ENCODE data around the gene ARX.

Gene ARX

DNA sequence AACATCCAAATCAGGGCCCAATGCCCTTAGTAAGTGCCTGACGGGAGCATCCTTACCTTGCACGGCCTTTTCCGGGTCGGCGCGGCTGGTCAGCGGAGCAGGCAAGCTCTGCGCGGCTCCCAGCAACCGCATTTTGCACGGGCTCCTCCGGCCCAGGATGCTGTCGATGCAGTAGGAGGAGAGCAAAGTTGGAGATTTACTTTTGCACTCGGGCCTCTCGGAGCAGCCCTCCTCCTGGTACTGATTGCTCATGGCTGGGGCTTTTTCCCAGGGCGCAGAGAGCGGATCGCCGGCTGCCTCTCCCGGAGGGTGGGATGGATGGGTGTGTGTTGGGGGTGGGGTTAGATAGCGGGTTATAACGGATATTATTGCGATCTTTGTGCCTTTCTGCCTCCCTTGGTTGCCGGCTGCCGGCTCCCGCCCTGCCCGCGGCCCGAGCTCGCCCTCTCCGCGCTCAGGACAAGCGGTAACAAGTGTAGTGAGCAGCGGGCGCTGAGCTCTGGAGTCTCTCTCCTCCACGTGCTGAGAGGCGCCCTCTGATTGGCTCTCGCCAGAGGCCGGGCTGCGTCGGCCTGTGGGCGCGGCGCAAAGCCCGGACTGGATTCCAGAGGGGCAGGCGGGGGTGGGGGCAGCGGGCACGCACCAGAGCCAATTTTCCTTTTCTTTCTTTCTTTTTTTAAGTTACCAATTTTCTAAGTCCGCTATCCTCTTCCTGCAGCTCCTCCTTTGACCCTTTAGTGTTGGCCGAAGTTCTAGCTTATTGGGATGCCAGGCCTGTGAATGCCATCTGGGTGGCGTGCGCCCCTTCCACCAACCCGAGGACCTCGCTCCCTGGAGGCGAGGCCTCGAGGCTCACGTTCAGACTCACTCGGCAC is at the start of gene ARX:
ARX (minus strand) TSS at position 480 of the 875 bp plus-strand sequence; CDS start at position 252, 228 bp downstream.
- peak in 9 of 14 donors; percentile 0 to 34 (median 7) for DNase-seq

DNA sequence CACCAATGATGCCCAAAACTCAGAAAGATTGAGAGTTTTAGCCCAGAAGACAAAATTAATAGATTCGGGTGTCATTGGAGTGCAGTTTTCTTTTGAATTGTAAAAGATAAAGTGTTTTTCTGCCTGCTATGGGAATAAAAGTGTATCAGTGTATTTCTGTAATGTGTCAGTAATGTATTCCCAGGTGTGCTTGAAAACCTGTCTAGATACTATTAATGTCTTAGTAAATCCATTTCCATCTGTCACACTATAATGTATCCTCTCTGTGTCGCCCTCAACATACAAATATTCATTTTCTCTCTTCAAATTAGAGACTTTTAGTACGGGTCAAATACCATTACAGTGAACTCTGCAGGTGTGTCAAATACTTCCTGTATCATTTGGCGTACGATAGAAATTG is 43.5 kb upstream of the ARX start:
- DNase-seq = no peak

DNA sequence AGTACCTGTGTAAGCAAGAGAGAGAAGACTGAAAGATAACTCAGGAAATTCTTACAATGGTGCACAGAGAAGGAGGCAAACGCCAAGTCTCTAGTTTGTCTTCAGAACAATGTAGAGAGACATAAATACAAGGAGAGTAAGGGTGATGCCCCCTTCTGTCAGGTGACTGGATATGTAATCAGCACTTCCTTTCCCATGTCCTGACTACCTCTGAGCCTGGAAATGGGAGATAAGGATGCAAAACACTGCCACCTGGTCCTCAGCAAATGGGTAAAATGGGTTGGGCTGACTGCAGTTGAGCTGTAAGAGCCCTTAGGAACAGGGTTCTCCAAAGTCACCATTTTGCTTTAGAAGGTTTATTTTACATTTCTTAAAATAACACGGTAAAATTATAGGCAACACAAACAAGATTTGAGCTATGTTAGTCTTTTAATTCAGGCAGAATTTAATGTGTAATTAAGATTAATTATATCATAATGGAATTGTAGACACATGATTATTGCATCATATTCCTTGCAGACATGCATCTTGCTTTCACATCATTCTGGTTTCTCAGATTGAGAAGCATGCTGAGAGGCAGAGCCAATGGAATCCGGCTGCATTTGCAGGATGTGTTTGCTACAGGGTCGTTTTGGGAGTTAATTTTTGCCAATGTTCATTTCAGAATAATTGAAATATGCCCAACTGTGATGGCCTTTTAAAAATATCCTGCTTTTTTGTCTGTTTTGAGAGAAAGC is 37.2 kb upstream of the ARX start:
- DNase-seq = no peak

DNA sequence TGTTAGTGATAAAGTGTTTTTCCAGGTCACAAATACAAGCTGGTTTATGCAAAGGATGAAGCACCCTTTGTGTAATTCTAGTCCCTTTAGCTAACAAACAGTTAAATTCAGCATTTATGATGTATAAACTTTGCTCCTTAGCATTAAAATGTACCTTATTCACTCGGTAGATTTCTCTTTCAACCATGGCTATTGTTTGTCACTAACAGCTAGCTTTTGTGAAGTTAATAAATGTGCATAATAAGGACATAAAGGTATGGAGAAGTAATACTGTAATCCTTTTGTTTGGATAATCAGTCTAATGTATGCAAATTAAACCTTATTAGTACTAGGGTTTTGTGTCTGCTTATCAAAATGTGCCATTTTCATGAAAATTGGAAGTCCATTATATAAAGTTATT is 34.2 kb upstream of the ARX start:
- DNase-seq = no peak

DNA sequence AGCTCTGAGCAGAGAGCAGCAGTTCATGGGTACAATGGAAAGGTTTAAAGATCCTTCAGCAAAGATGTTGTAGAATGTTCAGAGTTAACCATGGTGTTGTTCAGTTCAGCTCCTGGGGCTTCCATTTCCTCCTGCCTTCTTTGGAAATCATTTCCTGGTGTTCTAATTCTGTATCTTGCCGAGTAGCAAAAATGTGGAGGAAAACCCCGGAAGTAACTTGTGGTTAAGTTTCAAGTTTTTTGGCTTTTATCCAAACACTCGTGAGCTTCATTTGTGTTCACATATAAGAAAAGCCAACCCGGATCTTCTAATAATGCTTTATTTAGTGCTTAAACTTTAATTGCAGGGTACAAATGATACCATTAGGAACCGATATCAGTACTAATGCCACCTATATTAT is 33.6 kb upstream of the ARX start:
- no peak for DNase-seq

DNA sequence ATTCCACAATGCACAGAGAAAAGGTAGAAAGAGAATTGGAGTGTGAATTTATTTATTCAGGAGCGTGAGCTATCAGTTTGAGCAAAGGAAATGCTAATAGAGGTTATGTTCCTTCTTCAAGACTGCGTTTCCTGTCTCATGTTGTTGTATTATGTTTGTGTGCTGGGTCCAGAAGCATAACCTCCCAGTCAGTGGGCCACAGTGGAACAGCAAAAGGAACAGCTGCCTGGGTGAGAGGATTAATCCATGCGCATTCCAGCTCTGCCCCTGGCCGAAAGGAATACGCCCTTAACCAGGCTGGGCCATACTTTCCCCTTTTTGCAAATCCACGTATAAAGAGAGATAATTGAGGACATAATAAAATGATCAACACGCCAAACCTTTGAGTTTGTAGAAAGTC is 32.4 kb upstream of the ARX start:
- no peak for DNase-seq

DNA sequence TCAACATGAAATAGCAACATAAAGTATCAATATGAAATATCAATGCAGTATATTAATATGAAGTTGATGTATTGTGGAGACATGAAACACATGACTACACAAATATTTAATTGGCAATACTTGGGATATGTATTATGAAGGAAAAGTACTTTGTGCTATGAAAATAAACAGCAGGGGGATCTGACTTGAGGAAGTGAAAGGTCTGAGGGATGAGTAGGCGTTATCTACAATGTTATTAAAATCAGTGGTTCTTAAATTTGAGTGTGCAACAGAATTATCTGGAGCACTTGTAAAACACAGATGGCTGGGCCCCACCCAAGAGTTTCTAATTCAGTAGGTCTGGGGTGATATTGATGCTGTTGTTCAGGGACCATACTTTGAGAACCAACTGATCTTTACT is 27.4 kb upstream of the ARX start:
- no peak for DNase-seq

DNA sequence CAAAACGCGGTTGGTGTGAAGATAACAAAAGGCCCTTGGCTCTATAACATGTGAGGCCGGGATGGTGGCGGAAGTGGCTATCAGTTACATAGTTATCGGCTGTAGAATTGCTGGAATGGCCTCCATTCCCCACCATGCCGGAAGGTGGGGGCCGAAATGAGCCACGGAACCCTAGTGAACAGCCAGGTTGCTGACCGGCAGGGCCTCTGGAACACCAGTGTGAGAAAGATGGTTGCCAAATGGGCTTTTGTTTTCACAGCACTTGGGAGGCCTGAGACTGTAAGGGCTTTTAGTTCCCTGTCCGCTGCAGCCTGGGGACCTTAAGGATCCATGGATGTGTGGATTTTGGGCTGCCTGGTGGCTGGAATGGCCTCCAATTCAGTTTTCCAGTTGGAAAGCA is 23.3 kb upstream of the ARX start:
- no peak for DNase-seq

DNA sequence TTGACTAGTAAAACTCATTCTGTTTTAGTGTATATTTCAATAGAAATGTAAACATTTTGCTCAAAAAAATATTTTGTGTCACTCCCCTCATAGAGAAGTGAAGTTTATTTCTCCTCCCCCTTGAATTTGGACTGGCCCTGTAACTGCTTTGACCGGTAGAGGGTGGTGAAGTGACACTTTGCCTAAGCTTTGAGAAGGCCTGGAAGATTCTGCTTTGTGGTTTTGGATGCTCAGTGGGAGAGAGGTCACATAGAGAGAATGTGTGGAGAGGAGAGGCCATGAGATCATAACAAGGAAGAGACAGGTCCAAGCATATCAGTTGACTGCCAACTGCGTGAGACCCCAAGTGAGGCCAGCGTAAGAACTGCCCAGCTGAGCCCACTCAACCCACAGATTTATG is 19.1 kb upstream of the ARX start:
- no peak for DNase-seq

DNA sequence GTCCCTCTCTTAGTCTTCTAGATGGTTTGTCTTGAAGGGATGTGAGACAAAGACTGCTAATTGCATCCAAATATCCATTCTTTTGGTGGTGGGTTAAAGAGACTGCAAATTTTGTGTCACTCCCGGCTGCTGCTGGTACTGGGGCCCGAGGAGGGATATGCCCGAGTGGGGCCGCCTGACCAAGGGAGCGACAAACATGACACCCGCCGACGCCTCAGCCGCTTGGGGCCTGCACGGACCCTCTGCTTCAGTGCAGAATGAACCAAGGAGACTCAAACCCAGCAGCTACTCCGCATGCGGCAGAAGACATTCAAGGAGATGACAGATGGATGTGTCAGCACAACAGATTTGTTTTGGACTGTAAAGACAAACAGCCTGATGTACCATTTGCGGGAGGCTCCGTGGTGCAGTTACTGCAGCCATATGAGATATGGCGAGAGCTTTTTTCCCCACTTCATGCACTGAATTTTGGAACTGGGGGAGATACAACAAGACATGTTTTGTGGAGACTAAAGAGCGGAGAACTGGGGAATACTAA is 13.6 kb upstream of the ARX start:
- no peak for DNase-seq

DNA sequence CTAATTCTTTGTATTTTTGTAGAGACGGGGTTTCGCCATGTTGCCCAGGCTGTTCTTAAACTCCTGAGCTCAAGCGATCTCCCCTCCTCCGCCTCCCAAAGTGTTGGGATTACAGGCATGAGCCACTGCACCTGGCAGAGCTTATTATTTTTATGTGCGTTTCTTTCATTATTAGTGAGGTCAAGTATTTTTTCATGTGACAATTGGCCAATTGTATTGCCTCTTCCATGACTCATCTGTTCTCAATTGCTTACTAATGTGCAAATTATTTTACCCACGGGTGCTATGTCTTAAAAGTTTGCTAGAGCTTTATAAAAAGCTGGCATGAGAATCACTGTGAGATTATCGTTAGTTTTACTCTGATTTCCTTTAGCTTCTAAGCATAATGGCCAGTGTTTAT is 13.0 kb upstream of the ARX start:
- DNase-seq = no peak

DNA sequence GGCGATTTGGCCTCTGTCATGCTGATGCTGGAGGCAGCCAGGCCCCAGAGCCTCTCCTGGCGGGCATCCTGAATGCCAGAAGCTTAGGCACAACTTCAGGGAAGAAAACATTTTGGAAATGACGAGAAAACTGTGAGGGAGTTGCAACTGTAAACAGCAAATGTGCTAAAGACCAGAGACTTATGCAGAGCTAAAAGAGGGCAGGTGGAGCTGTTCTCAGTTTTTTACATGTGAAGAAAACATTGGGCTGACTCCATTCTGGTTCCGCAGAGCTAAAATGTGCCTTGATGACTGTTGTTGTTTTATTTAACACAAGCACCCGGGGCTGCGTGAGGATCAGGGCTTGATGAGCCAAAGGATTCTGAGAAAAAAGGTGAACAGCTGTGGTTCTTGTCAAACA is 10.8 kb upstream of the ARX start:
- DNase-seq = no peak

DNA sequence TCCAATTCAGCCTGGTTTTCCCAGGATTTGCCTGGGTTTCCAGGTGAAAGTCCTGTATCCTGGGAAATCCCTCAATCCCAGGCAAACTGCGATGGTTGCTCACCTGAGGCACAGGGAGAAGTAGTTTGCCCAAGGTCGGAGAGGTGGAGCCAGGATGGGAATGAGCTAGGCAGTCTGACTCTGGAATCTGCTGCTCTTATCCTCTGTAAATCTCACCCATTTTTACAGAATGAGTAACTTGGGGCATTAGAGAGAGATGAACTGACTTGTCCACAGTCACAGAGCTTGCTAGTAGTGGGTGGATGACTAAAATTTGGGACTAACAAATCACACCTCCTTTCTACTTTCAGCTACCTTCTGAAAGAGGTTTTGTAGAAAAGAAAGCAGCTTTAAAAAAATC is 9.8 kb upstream of the ARX start:
- DNase-seq = no peak

DNA sequence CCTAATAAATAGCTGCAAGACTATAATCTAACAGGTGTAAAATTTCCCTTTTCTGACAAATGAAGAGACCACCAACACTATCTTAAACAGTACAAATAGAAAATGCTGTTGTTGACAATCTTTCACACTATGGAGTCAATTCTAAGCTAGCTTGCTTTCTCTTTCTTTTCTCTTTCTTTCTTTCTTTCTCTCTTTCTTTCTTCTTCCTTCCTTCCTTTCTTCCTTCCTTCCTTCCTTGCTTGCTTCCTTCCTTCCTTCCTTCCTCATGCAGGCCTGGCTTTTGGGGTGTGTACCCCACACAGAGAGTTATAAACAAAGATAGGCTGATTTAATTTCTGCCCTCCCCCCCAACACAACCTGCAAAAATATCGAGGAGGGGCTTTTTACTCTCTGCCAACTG is 8.1 kb upstream of the ARX start:
- no peak for DNase-seq

DNA sequence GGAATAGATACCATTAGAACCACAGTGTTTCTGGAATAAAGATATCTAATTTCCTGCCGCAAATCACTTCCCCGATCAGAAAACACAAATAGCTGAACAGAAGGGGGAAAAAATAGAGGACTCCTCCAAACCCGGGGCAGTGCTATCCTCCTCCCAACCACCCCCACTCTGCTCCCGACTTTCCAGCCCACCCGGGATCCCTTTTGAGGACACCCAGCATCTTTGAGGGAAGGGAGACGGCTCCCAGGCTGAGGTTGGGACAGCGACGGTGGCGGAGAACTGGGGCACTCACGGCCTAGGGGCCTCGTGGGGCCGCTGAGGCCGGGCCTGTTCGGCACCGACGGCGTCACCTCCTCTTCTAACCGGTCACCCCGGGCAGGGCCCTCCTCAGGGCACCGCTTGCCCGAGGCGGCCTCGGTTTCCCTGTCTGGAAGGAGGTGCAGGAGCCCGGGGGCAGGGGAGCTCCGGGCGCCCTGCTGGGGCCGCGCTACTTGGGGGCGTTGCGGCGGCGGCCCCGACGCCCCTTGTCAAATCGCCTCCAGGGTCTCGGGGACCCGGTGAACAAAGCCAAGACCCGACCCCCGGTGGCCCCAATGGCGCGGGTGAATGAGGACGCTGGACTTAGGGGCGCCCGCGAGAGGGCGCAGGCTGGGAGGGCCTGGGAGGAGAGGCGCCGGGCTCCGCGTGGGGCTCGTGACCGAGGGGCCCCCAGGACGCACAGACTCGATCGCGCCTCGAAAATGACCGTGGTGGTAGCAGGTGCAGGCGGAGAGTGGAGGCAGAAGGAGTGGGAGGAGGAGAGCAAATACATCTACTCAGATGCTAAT is 6.9 kb upstream of the ARX start:
- DNase-seq = no peak

DNA sequence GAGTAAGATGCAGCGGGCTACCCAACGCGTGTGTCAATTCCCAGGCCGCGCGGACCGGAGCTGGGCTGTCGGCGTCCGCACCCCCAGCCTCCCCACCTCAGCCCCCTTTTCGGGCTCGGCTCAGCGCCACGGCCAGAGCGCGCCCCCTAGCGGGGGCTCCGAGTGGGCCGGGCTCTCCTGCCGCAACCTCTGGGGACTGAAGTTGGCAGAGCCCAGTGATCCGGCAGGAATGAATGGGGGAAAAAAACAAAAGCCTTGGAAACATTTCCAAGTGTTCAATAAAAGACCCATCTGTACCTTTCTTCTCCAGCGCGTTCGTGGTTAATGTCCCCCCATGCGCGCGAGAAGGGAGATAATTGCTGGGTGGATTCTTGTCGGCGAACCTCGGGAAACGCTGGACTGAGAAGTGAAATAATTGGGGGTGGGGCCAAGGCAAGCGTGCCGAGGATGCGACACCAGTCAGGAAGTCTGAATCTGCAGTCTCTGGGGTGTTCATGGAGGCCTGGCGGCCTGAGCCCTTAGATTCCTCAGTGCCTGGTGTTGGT is 5.2 kb upstream of the ARX start:
- DNase-seq = no peak

DNA sequence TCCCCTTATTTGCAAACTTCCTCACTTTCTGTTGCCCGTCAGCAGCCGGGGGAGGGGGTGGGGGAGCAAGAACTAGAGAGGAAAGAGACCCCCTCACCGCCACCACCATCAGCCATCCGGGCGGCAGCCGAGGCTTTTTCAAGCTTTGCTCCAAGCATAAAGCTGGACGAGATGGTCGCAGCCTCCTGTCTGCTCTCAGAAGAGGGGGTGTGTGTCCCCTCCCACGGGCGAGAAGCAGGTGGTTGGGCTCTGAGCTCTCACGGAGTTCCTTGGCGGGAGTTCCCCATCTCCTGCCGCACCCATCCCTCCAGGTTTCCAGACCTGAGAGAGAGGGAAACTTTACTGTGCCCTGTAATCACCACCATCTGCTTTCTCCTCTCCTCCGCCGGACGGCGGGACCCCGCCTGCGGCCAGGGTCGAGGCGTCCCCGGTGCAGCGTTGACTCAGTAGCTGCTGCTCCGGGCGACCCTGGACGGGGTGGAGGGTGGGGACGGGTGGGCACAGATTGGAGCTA is 4.7 kb upstream of the ARX start:
- no peak for DNase-seq

DNA sequence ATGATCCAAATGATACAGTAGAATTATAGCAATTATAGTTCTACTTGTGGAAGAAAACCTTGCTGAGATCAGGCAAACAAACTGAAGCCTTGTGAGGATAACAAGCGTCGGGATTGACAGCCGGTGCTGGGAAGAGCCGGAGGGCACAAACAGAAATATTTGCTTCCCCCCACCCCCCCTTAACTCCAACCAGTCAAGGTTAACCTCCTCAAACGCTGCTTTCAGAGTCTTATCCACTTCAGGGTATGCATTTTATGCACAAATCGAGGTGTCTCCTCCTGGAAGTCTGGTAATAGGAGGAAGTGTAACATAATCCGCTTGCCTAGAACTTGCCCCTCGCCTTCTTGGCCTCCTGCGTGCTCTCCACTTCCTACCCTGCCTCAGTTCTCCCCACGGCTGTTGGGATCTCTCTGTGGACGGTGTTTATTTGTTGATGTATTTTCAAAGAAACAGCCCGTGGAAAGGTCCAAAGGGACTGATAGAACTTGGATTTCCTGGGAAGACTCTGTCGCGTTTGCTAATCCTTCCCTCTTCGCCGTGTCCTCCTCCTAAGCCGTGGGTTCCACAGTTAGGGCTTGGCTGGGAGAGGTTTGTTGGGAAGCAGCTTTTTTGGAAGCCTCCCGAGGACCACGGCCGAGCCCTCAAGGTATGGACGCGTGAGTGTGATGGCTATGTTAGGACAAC is 4.1 kb upstream of the ARX start:
- DNase-seq = no peak

DNA sequence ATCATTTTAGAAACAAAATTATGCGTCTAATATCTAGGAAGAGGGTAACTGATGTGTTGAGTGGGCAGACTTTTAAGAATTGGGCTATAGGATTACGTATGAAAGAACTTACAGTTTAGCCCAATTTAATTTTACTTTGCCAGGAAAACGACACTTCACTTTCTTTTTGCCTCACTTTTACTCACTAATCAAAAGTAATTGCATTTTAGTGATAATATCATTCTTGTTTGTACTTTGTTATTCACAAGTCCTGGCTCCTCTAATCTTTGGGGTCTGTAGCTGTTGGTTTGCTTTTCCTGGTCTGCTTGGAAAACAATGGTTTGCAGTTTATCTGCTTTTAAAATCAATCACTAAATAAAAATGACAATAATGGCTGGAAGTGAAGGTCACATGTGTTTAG is 2.9 kb upstream of the ARX start:
- no peak for DNase-seq

DNA sequence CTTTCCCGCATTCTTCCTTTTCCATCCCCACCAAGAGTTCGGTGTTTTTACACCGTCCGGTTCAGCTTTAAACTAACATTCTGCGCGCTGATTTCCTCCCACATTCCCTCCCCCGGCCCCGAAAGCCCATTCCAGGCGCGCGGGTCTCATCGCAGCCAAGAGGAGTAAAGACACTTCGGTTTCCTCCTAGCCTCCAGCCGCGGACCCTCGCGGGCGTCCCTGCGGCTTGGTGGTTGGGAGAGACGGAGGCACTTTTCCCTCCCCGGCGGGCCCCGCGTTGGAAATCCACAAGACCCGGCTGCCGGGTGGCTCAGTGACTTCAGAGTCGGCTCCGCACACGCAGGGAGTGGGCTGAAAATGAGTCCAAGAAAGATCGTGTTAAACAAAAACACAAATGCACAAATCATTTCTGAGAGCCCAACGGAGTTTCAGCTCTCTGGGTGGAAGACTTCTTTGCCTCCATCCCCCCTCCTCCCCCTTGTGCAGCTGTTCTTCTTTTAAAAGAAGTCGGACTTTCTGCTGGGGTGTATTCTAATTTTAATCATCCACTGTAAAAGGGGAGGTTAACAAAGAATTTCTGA is 2.0 kb upstream of the ARX start:
- no peak for DNase-seq

DNA sequence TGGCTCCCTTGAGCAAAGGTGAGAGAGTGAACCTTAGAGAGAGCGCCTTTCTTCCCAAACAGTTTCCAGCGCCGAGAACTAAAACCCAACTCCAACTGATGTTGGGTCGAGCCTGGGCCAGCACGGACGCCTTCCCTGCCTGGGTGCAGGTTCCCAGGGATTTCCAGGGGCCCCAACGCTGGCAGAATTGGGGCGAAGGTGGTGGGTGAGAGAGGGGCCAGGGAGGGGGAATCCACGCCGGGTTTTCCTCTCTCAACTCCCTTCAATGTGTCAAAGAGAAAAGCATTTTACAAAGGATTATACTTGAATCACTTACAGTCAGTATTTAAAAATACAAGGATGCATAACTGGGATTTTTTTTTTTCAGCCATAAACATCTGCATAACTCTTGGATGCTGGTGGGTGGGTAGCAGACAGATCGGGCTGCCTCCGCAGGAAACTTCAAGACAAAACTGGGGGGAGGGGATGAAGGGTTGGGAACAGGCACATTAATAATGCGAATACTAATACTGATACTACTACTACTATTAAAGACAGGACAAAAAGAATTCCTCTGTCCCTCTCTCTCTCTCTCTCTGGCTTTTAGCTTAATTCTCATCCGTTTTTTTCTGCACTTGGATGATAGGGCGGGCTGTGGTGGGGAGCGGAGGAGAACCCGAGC is 1.3 kb upstream of the ARX start:
- DNase-seq = no peak
